GM12801 (cell line): Measurements from ENCODE around the gene LINC00632.

Experiments used
- CTCF ChIP-seq: IDR thresholded peaks from one replicate; pipeline ENCODE4 v1.5.1; 2011; ENCODE audit warnings: control low read depth; ENCODE audit not compliant: insufficient read length; ENCODE audit errors: extremely low read depth

LINC00632 gene

DNA sequence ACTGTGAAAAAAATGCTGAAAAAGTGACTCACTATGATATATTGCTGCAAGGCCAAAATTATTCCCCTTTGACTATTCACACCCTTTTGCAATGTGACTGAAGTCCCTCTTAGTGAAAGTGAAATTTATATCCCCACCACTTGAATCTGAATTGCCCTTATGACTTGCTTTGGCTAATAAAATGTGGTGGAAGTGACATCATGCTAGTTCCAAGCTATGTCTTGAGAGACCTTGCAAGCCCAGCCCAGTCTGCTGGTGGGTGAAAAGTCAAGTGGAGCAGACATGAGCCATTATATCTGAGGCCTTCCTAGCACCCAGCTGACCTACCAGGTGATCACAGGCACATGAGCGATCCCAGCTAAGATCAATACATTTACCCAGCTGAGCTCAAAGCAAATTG lies 94.7 kb downstream of the LINC00632 start:
- TF ChIP-seq CTCF: no peak

- no peak for TF ChIP-seq CTCF
Measured at GRCh38 chrX:140815868-140816267, 106.3 kb downstream of the LINC00632 start.

GRCh38 chrX:140817943-140818342 lies 108.4 kb downstream of the LINC00632 start:
- no peak for TF ChIP-seq CTCF

- no peak for TF ChIP-seq CTCF
Measured at GRCh38 chrX:140821280-140821679, 111.7 kb downstream of the LINC00632 start.

GRCh38 chrX:140822184-140822583 lies 112.6 kb downstream of the LINC00632 start:
- TF ChIP-seq CTCF: no peak

DNA sequence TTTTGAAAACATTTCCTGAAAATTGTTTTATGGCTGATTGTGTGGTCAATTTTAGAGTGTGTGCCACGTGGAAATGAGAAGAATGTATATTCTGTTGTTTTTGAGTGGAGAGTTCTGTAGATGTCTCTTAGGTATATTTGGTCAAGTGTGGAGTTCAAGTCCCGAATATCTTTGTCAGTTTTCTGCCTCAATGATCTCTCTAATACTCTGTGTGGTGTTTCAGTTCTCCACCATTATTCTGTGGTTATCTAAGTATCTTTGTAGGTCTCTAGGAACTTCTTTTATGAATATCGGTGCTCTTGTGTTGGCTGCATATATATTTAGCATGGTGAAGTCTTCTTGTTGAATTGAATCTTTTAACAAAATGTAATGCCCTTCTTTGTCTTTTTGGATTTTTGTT lies 113.3 kb downstream of the LINC00632 start:
- TF ChIP-seq CTCF: no peak

GRCh38 chrX:140836874-140837273 lies 127.3 kb downstream of the LINC00632 start:
- TF ChIP-seq CTCF: no peak
